Left lung (tissue), 10 donors: ENCODE results near the gene RNF217. TPM values are rescaled to one million over a fixed set of nuclear protein-coding genes. Genes with fewer than 3 reads are reported as not detected.
A peak's percentile ranks its signal among the peaks of the same experiment; 100 is the strongest.

Experiments
- ATAC-seq: fragments of 200-7000 bp; cut with Tn5 transposase; one replicate; pipeline ENCODE4 v1.9.1; 2020; ENCODE audit warnings: moderate library complexity
- DNase-seq, 4 donors: peaks; one replicate each; pipeline ENCODE4 v3.0.0-alpha.2; 2013 to 2020
- H3K27ac ChIP-seq, 2 donors: fragments of 200-600 bp; sonication (generic) in 1 of 2; one replicate each; pipeline versions ENCODE4 v1.5.0 to v1.8.0; 2020 to 2021
- H3K27me3 ChIP-seq, 2 donors: fragments of 200-600 bp; sonication (generic) in 1 of 2; one replicate each; pipeline versions ENCODE4 v1.5.0 to v1.8.0; 2020 to 2021
- H3K36me3 ChIP-seq, 2 donors: fragments of 200-600 bp; sonication (generic) in 1 of 2; one replicate each; pipeline versions ENCODE4 v1.5.0 to v1.8.0; 2020 to 2021
- H3K4me1 ChIP-seq, 2 donors: fragments of 200-600 bp; one replicate each; pipeline ENCODE4 v1.8.0; 2021
- H3K4me3 ChIP-seq, 2 donors: fragments of 200-600 bp; sonication (generic) in 1 of 2; one replicate each; pipeline versions ENCODE4 v1.5.0 to v1.8.0; 2020 to 2021; ENCODE audit warnings: mild to moderate bottlenecking in 1 of 2
- H3K9me3 ChIP-seq, 2 donors: fragments of 200-600 bp; sonication (generic) in 1 of 2; one replicate each; pipeline versions ENCODE4 v1.5.0 to v1.8.0; 2020 to 2021
- intact Hi-C, 2 donors: fragments of 100-400 bp; cut with DNase I; formaldehyde crosslinking; loops; one replicate each; pipeline versions ENCODE4 v1.11.2 to v1.14.2; 2022
- polyA plus RNA-seq, 6 donors: library from polyadenylated mRNA; unstranded; fragments of 120-200 nt; gene quantifications; one replicate each; pipeline ENCODE4 v1.2.1, GENCODE V29; 2013; ENCODE audit not compliant: insufficient read length in 6 of 6
- total RNA-seq, 2 donors: library from RNA; stranded (reverse); fragmentation: NEBNext Ultra II Directional; extraction: Animal tissue kit (Norgen Biotek cat#: 25700); gene quantifications; one replicate each; pipeline ENCODE4 v1.2.1, GENCODE V29; 2021
- TF ChIP-seq, protein P1 (sequence below), 2 donors: fragments of 200-600 bp; sonication (generic) in 1 of 2; IDR thresholded peaks; one replicate each; pipeline versions ENCODE4 v1.5.0 to v1.8.0; 2021; ENCODE audit warnings: antibody characterized with exemption in 2 of 2
- donor health status: DM: no; HTN: yes; CAD: no.
- donor health status: DM: no; HTN: no; CAD: no.

Gene RNF217
- total and polyA plus RNA-seq, 8 donors, result 17.2 to 31.4 (median 23.1) TPM

DNA sequence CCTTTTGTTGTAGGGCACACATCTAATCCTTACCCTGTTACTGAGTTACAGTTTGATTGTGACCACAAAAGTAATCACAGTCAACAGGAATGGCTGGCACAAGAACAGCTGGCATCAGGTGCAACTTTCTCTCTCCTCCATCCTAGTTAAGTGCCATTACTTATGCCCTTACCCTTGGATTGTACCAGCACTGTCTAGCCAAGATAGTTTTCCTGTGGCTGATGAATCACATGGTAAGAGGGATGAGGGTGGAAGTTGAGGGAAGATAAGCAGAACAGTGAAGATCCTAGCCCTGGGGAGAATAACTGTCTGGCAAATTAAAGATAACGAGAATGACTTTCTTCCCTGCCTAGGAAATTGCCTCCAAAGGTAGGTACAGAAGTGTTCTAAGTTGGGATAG is 42.0 kb downstream of the RNF217 start:
- H3K4me1 ChIP-seq, result peaks cover 3 to 18% of the 10 kb centered on the region in 2 donors
- ATAC-seq, result peak; percentile 72

DNA sequence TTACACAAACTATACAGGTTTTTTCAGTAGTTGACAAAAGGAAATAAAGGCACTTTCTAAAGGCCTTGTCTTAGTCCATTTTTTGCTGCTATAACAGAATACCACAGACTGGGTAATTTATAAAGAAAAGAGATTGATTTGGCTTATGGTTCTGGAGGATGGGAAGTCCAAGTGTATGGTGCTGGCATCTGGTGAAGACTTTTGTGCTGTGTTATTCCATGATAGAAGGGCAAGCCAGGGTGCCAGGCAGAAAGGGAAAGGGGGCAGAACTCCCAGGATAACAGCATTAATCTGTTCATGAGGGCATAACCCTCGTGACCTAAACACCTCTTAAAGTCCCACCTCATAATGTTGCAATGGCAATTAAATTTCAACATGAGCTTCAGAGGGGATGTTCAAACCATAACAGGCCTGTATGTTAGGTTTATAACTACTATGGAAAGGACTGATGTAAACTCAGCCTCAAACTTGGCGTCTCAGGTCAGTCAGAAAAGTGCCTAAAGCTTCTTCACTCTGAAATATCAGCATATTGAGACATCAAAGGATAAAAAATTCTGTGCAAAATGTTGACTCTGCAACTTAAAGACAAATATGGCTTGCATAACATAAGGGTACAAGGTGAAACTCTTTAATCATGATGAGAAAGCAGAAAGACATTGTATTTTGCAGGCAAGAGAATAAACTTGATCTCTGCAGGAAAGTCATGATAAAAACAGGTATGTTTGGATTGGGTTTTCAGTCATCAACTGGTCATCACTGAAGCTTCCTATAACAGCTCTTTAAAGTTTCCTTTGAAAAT is 42.8 kb downstream of the RNF217 start:
- H3K4me1 ChIP-seq, result peaks cover 3 to 26% of the 10 kb centered on the region in 2 donors
- no peaks in the 10 kb centered on the region for H3K9me3 ChIP-seq
- no peak overlapping the region for H3K27ac ChIP-seq
- H3K4me3 ChIP-seq, result no peak overlapping the region
- TF ChIP-seq, protein P1, sequence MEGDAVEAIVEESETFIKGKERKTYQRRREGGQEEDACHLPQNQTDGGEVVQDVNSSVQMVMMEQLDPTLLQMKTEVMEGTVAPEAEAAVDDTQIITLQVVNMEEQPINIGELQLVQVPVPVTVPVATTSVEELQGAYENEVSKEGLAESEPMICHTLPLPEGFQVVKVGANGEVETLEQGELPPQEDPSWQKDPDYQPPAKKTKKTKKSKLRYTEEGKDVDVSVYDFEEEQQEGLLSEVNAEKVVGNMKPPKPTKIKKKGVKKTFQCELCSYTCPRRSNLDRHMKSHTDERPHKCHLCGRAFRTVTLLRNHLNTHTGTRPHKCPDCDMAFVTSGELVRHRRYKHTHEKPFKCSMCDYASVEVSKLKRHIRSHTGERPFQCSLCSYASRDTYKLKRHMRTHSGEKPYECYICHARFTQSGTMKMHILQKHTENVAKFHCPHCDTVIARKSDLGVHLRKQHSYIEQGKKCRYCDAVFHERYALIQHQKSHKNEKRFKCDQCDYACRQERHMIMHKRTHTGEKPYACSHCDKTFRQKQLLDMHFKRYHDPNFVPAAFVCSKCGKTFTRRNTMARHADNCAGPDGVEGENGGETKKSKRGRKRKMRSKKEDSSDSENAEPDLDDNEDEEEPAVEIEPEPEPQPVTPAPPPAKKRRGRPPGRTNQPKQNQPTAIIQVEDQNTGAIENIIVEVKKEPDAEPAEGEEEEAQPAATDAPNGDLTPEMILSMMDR (IDR thresholded peaks at IDR 0.05), result no peak
- intact Hi-C loops, result no loop called here
- ATAC-seq (no peak), DNase-seq (no peak)
- no peaks in the 10 kb centered on the region for H3K27me3 ChIP-seq
- H3K36me3 ChIP-seq, result no peaks in the 10 kb centered on the region

More for the DNA sequence above, 42.0 kb downstream of the RNF217 start:
- H3K36me3 ChIP-seq, result no peaks in the 10 kb centered on the region
- H3K4me3 ChIP-seq, result no peak overlapping the region
- no peak overlapping the region for H3K27ac ChIP-seq
- no peak for DNase-seq
- TF ChIP-seq, protein P1 (IDR thresholded peaks at IDR 0.05), result no peak
- intact Hi-C loops, result no loop called here
- H3K9me3 ChIP-seq, result no peaks in the 10 kb centered on the region
- H3K27me3 ChIP-seq, result no peaks in the 10 kb centered on the region

DNA sequence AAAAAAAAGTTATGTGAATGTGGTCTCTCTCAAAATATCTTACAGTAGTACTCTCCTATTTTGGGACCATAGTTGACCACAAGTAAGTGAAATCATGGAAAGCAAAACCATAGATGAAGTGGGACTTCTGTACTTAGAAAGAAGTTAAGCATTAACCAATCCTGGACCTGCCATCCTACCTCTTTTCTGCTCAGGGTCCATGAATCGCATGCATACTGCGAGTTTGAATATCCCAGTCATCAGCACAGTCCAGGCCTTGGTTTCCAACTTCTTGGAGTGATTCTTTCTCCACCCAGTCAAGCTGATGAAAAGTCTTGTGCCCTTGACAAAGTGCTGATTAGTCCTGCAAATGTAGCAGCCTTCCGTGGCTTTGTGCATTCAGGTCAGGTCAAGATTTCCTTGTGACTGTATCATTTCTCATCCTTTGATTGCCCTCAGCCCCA is 46.0 kb downstream of the RNF217 start:
- no peak for ATAC-seq
- H3K27me3 ChIP-seq, result no peaks in the 10 kb centered on the region
- DNase-seq, result no peak
- H3K36me3 ChIP-seq, result no peaks in the 10 kb centered on the region
- TF ChIP-seq, protein P1 (IDR thresholded peaks at IDR 0.05), result no peak
- intact Hi-C loops, result no loop called here
- no peak overlapping the region for H3K4me3 ChIP-seq
- no peak overlapping the region for H3K27ac ChIP-seq
- no peaks in the 10 kb centered on the region for H3K9me3 ChIP-seq
- H3K4me1 ChIP-seq, result peaks cover 0 to 13% of the 10 kb centered on the region in 2 donors

DNA sequence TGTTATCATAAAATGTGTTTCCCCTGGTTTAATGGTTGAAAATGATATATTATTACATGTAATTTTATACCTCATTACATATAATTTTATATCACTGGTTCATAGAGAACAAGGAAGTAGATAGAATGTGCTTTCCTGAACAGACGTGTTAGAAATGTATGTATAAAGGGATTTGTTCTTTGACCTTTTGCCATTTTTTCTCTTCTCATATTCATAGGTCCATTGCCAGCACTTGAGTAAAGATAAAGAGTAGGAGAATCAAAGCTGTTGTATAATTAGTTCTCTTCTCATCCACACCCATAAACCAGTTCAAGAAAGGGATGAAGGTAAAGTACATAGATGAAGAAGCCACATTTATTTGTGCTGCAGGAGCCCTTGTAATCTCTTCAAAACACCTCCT is 46.7 kb downstream of the RNF217 start:
- Histone ChIP-seq H3K4me1 (peaks cover 0 to 15% of the 10 kb centered on the region in 2 donors), H3K9me3 (no peaks in the 10 kb centered on the region), H3K36me3 (no peaks in the 10 kb centered on the region), H3K4me3 (no peak overlapping the region), H3K27ac (no peak overlapping the region), H3K27me3 (no peaks in the 10 kb centered on the region)
- intact Hi-C loops, result no loop called here
- no peak for ATAC-seq
- no peak for DNase-seq
- TF ChIP-seq, protein P1 (IDR thresholded peaks at IDR 0.05), result no peak

DNA sequence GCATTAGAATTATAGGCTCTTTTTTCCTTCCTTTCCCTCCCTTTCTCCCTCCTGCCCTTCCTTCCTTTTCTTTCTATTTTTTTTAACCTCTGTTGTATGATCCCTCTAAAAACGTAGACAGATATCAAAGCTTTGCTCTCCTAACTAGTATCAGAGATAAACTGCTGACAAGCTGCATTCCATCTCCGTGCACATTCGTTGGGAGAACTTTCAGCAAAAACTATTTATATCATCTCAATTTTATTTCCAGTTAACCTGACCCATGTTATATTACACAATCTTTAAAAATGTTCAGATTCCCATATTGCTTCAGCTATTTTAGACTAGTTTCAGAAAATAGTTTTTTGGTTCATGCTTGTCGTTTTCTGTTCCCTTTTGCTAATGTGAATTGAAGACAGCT is 47.3 kb downstream of the RNF217 start:
- H3K9me3 ChIP-seq, result no peaks in the 10 kb centered on the region
- H3K36me3 ChIP-seq, result no peaks in the 10 kb centered on the region
- H3K27me3 ChIP-seq, result no peaks in the 10 kb centered on the region
- intact Hi-C loops, result no loop called here
- ATAC-seq (no peak), DNase-seq (no peak)
- H3K4me3 ChIP-seq, result no peak overlapping the region
- H3K27ac ChIP-seq, result no peak overlapping the region
- peaks cover 0 to 21% of the 10 kb centered on the region in 2 donors for H3K4me1 ChIP-seq
- TF ChIP-seq, protein P1 (IDR thresholded peaks at IDR 0.05), result no peak
